Endothelial cell of umbilical vein (primary cell): ENCODE measurements around the gene KCNJ15.

Experiments used
- EZH2 ChIP-seq: IDR thresholded peaks from 2 replicates; pipeline ENCODE4 v1.6.1; 2012; ENCODE audit warnings: borderline replicate concordance, low read depth, mild to moderate bottlenecking, moderate library complexity, low read length, inconsistent platforms; ENCODE audit not compliant: severe bottlenecking
- FOS ChIP-seq: IDR thresholded peaks from 2 replicates; pipeline ENCODE4 v1.6.1; 2011; ENCODE audit warnings: mild to moderate bottlenecking, low read length, moderate library complexity, borderline replicate concordance; ENCODE audit not compliant: insufficient read depth
- POLR2A ChIP-seq: IDR thresholded peaks from 2 replicates; pipeline ENCODE4 v1.6.1; 2012; ENCODE audit warnings: low read depth, mild to moderate bottlenecking, control low read depth, low read length
- POLR2AphosphoS5 ChIP-seq: IDR thresholded peaks from 2 replicates; pipeline ENCODE4 v1.6.1; 2012; ENCODE audit warnings: low read depth, mild to moderate bottlenecking, control low read depth, low read length, moderate library complexity; ENCODE audit not compliant: insufficient read depth
- TF ChIP-seq, protein P1 (sequence below), 2 donors: IDR thresholded peaks; 1 replicate in 1 of 2; 2 replicates in 1 of 2; pipeline ENCODE4 v1.5.1; 2011; ENCODE audit warnings: low read length in 2 of 2, mild to moderate bottlenecking in 2 of 2, moderate library complexity in 2 of 2, control low read depth in 1 of 2, inconsistent platforms in 1 of 2, low read depth in 1 of 2; ENCODE audit not compliant: insufficient read depth in 1 of 2; ENCODE audit errors: extremely low read depth in 1 of 2

DNA sequence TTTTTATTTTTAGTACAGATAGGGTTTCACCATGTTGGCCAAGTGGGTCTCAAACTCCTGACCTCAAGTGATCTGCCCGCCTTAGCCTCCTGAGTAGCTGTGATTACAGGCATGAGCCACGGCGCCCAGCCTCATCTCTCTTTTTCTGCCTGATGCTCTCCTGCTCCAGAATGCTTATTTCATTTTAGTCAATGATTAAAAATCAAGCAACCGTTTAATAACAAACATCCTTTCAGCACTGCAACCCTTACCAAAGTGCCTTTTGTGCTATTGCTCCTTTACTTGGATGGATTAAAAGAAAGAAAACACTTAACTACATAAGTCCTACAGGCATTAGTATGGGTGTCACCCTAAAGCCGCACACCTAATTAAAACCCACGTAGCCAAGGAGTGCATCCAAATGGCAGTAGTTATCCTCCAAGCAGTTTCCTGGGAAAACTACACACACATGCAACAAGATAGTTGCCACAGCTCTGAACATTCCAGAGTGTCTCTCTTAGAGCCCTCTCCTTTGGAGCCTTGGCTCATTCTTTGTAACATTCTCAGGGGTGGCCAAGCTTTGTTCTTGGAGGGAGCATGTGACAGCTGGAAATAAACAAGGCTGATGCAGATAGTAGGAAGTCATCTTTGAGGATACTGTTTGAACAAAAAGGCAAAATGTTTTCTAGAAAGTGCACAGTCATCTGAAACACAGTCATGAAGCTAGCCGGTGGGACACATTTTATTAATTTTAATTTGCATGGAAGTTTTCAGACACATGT is 51.2 kb downstream of the KCNJ15 start:
- TF ChIP-seq EZH2, result no peak
- TF ChIP-seq POLR2AphosphoS5, result no peak
- TF ChIP-seq, protein P1, sequence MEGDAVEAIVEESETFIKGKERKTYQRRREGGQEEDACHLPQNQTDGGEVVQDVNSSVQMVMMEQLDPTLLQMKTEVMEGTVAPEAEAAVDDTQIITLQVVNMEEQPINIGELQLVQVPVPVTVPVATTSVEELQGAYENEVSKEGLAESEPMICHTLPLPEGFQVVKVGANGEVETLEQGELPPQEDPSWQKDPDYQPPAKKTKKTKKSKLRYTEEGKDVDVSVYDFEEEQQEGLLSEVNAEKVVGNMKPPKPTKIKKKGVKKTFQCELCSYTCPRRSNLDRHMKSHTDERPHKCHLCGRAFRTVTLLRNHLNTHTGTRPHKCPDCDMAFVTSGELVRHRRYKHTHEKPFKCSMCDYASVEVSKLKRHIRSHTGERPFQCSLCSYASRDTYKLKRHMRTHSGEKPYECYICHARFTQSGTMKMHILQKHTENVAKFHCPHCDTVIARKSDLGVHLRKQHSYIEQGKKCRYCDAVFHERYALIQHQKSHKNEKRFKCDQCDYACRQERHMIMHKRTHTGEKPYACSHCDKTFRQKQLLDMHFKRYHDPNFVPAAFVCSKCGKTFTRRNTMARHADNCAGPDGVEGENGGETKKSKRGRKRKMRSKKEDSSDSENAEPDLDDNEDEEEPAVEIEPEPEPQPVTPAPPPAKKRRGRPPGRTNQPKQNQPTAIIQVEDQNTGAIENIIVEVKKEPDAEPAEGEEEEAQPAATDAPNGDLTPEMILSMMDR (IDR thresholded peaks at IDR 0.05; ENCODE audit: extremely low read depth in 1 of 2, insufficient read depth in 1 of 2, low read depth in 1 of 2, low read length in 2 of 2), result no peak
- no peak for TF ChIP-seq POLR2A
- no peak for TF ChIP-seq FOS
